Common myeloid progenitor, CD34-positive (primary cell): ENCODE data around the gene ARHGAP10.
A peak's percentile ranks its signal among the peaks of the same experiment; 100 is the strongest.

ENCODE experiments used
- CTCF ChIA-PET: fragments of 350-600 bp; sonication (Branson Sonifier 250); formaldehyde crosslinking; loops from one replicate; lab custom pipeline; 2021; ENCODE audit warnings: antibody characterized with exemption; lab: Charles Lee
- POLR2A ChIA-PET: fragments of 350-600 bp; sonication (Branson Sonifier 250); formaldehyde crosslinking; loops from one replicate; lab custom pipeline; 2021; ENCODE audit warnings: antibody characterized with exemption; lab: Charles Lee
- DNase-seq, 3 donors: peaks; one replicate each; pipeline versions ENCODE4 v3.0.0 to v3.0.0-alpha.2; 2013
- H3K27ac ChIP-seq, 2 experiments: 1 replicate in 1 of 2; 2 replicates in 1 of 2; pipeline ENCODE4 v1.7.0; 2013; ENCODE audit warnings: inconsistent platforms in 2 of 2, low read length in 2 of 2, mild to moderate bottlenecking in 2 of 2, low read depth in 1 of 2, moderate library complexity in 1 of 2; ENCODE audit not compliant: severe bottlenecking in 2 of 2, insufficient read depth in 1 of 2, poor library complexity in 1 of 2
- H3K27me3 ChIP-seq, 5 experiments: replicated peaks in 2 of 5; 1 replicate in 3 of 5; 2 replicates in 2 of 5; pipeline versions ENCODE4 v1.6.1 to v1.7.0; 2013; ENCODE audit warnings: low read length in 4 of 5, mild to moderate bottlenecking in 2 of 5, moderate library complexity in 2 of 5, inconsistent platforms in 1 of 5; ENCODE audit not compliant: insufficient read depth in 5 of 5, control insufficient read depth in 4 of 5
- H3K36me3 ChIP-seq, 4 experiments: 1 replicate in 2 of 4; 2 replicates in 2 of 4; pipeline versions ENCODE4 v1.6.1 to v1.7.0; 2013; ENCODE audit warnings: low read length in 3 of 4, control low read depth in 1 of 4, mild to moderate bottlenecking in 1 of 4; ENCODE audit not compliant: control insufficient read depth in 4 of 4, insufficient read depth in 4 of 4
- H3K4me1 ChIP-seq, 4 experiments: 1 replicate in 3 of 4; 2 replicates in 1 of 4; pipeline versions ENCODE4 v1.6.1 to v1.7.1; 2013; ENCODE audit warnings: low read length in 3 of 4, mild to moderate bottlenecking in 3 of 4, control low read depth in 1 of 4, inconsistent platforms in 1 of 4, moderate library complexity in 1 of 4; ENCODE audit not compliant: control insufficient read depth in 4 of 4, insufficient read depth in 4 of 4; ENCODE audit errors: control extremely low read depth in 1 of 4
- H3K4me3 ChIP-seq, 7 experiments: 1 replicate in 4 of 7; 2 replicates in 3 of 7; pipeline versions ENCODE4 v1.5.1 to v1.7.0; 2013; ENCODE audit warnings: mild to moderate bottlenecking in 7 of 7, low read length in 6 of 7, moderate library complexity in 6 of 7, inconsistent platforms in 2 of 7, low read depth in 2 of 7, control low read depth in 1 of 7; ENCODE audit not compliant: insufficient read depth in 4 of 7, control insufficient read depth in 1 of 7; ENCODE audit errors: extremely low read depth in 1 of 7
- H3K9me3 ChIP-seq, 5 experiments: 1 replicate in 4 of 5; 2 replicates in 1 of 5; pipeline versions ENCODE4 v1.6.1 to v1.7.1; 2013; ENCODE audit warnings: low read length in 4 of 5, mild to moderate bottlenecking in 2 of 5, inconsistent platforms in 1 of 5, low read depth in 1 of 5, moderate library complexity in 1 of 5; ENCODE audit not compliant: control insufficient read depth in 4 of 5, insufficient read depth in 2 of 5; ENCODE audit errors: control extremely low read depth in 1 of 5
- WGBS: methylation state at CpG from one replicate; pipeline ENCODE4 v1.1.5; 2013; ENCODE audit not compliant: insufficient coverage; 5-methylcytosine and 5-hydroxymethylcytosine counted together

ARHGAP10 gene

DNA sequence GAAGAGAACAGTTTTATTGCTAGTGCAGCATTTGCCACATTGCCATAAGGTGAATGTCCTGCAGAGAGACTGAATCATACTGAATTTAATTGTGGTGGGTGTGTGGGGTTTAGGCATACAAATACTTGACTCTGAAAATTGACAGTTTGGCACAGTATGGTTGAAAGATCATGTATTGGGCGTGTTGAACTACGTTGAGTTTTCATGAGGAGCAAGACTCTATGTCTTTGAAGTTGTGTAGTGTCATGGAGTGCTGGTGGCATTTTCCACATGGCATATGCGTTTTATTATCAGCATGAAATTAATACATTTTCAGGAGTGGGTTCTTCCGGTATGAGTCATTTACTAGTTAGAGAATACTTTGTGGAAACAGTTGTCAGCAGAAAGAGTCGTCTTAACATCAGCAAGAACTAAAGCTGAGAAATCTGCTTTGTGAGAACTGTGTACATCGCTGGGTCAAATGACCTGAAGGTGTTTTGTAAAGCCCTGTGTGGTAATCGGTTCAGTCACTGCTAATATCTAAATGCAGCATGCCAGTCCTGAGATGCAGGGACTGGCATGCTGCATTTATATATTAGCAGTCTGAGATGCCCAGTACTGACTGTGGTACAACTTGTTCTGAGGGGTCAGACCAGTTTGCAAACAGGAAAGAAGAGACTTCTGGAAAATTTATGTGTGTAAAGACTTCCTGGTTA, 50.3 kb downstream of the ARHGAP10 start:
- Histone ChIP-seq H3K27me3 (no peaks in the 10 kb centered on the region), H3K4me1 (peaks cover 7 to 48% (median 23%) of the 10 kb centered on the region in 4 experiments), H3K9me3 (no peaks in the 10 kb centered on the region), H3K4me3 (no peak overlapping the region), H3K27ac (no peak overlapping the region), H3K36me3 (no peaks in the 10 kb centered on the region)
- ChIA-PET CTCF (no interaction called here), POLR2A (no interaction called here)
- no peak for DNase-seq
- 89% methylated on average over 6 of the region's 7 CpGs for WGBS

GRCh38 chr4:147785129-147785528, 53.2 kb downstream of the ARHGAP10 start:
- 100% methylated on average over 1 of the region's 2 CpGs for WGBS
- ChIA-PET CTCF (interaction anchor here (1.3 to 2.3 kb wide), 4 partner anchors 10 to 28 kb away, joined by 4 to 6 read pairs (median 4); no protein-coding TSS in a partner anchor), POLR2A (interaction anchor here (1.0 kb wide), 1 partner anchor 10 kb away, joined by 4 read pairs; no protein-coding TSS in a partner anchor)
- H3K4me3 ChIP-seq = no peak overlapping the region
- H3K36me3 ChIP-seq = no peaks in the 10 kb centered on the region
- no peaks in the 10 kb centered on the region for H3K27me3 ChIP-seq
- peaks cover 0 to 46% (median 13%) of the 10 kb centered on the region in 4 experiments for H3K4me1 ChIP-seq
- no peak overlapping the region for H3K27ac ChIP-seq
- no peaks in the 10 kb centered on the region for H3K9me3 ChIP-seq
- DNase-seq = no peak

GRCh38 chr4:147786031-147786430, 54.1 kb downstream of the ARHGAP10 start:
- H3K4me3 ChIP-seq = no peak overlapping the region
- H3K9me3 ChIP-seq = no peaks in the 10 kb centered on the region
- no peaks in the 10 kb centered on the region for H3K27me3 ChIP-seq
- CTCF ChIA-PET = interaction anchor here (1.3 to 2.3 kb wide), 4 partner anchors 9 to 29 kb away, joined by 4 to 6 read pairs (median 4); no protein-coding TSS in a partner anchor
- no peak overlapping the region for H3K27ac ChIP-seq
- POLR2A ChIA-PET = no interaction called here
- H3K36me3 ChIP-seq = no peaks in the 10 kb centered on the region
- H3K4me1 ChIP-seq = peaks cover 0 to 37% (median 5%) of the 10 kb centered on the region in 4 experiments
- DNase-seq = peak in 2 of 3 donors; percentile 65 to 69
- WGBS = 93% methylated on average over 2 of the region's 2 CpGs

DNA sequence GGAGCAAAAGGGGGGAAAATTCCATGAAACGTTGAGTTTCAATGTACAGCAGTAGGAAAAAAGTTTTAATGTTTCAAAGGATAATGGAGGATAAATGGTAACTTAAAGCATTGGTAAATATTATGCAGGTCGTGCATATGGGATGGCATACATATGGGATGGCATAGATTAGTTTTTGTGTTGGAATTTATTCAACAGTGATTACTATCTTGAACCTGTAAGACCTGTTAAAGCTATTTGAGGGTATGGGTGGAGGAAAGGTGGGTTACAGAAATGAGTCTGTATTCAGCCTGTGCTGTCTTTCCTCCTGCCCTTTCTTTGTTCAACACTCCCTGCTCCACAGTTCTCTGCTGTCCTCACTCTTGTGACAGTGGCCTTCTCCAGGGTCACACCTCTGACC, 54.6 kb downstream of the ARHGAP10 start:
- Histone ChIP-seq H3K27me3 (no peaks in the 10 kb centered on the region), H3K4me1 (peaks cover 0 to 32% (median 4%) of the 10 kb centered on the region in 4 experiments), H3K36me3 (no peaks in the 10 kb centered on the region), H3K27ac (no peak overlapping the region), H3K4me3 (no peak overlapping the region), H3K9me3 (no peaks in the 10 kb centered on the region)
- WGBS = 85% methylated on average over 2 of the region's 2 CpGs
- DNase-seq = no peak
- ChIA-PET POLR2A (no interaction called here), CTCF (interaction anchor here (1.3 to 2.3 kb wide), 3 partner anchors 14 to 29 kb away, joined by 4 to 6 read pairs (median 5); no protein-coding TSS in a partner anchor)

DNA sequence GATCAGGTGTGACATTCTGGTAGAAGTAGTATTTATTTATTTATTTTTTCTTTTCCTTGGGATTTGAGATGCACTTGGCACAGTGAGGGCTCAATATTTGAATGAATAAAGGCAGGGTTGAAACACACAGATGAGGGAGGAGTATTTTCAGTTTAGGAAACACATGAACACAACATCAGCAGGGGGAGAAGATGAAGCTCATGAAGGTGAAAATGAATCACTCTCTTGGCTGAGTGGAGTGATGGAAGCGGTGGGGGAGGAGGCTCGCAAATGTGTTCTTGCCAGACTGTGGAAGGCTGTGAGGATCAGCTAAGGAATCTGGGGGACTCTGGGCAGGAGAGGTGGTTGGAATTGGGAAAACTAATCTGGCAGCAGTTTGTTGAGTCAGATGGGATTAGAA, 55.3 kb downstream of the ARHGAP10 start:
- DNase-seq = no peak
- H3K27ac ChIP-seq = no peak overlapping the region
- no peak overlapping the region for H3K4me3 ChIP-seq
- H3K27me3 ChIP-seq = no peaks in the 10 kb centered on the region
- no peaks in the 10 kb centered on the region for H3K9me3 ChIP-seq
- ChIA-PET CTCF (interaction anchor here (1.9 kb wide), 1 partner anchor 9 kb away, joined by 7 read pairs; no protein-coding TSS in a partner anchor), POLR2A (no interaction called here)
- no peaks in the 10 kb centered on the region for H3K36me3 ChIP-seq
- H3K4me1 ChIP-seq = peaks cover 0 to 36% (median 6%) of the 10 kb centered on the region in 4 experiments
- WGBS = 96% methylated on average over 2 of the region's 2 CpGs

- Histone ChIP-seq H3K4me3 (no peak overlapping the region), H3K36me3 (no peaks in the 10 kb centered on the region), H3K27ac (no peak overlapping the region), H3K4me1 (peaks cover 2 to 42% (median 12%) of the 10 kb centered on the region in 4 experiments), H3K27me3 (no peaks in the 10 kb centered on the region), H3K9me3 (no peaks in the 10 kb centered on the region)
- no peak for DNase-seq
- POLR2A ChIA-PET = no interaction called here
- CTCF ChIA-PET = interaction anchor here (1.0 to 1.9 kb wide), 3 partner anchors 7 to 16 kb away, joined by 5 to 7 read pairs (median 7); no protein-coding TSS in a partner anchor
- 95% methylated on average over 3 of the region's 3 CpGs for WGBS
These were observed 56.9 kb downstream of the ARHGAP10 start for GRCh38 chr4:147788791-147789190.

DNA sequence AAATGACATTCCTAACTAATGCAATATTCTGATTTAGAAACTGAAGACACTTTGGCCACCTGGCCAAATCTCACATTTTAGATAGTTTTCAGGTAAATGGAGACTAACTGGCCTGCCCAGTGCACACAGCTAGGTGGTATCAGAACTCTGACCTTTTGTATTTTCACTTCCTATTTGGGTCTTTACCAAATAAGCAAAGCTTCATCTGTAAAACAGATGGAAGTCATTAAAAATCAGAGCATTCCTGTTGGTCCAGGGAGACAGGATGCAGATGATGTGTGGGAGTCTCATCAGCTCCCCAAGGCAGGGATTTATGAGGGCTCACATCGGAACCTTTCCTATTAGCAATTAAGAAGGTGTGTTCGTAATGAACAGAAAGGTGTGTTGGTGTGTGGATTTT, 57.7 kb downstream of the ARHGAP10 start:
- CTCF ChIA-PET = interaction anchor here (1.0 to 1.7 kb wide), 2 partner anchors 13 to 17 kb away, joined by 5 to 7 read pairs; no protein-coding TSS in a partner anchor
- H3K4me1 ChIP-seq = peaks cover 8 to 50% (median 19%) of the 10 kb centered on the region in 4 experiments
- DNase-seq = no peak
- no peaks in the 10 kb centered on the region for H3K27me3 ChIP-seq
- POLR2A ChIA-PET = interaction anchor here (0.9 kb wide), 1 partner anchor 10 kb away, joined by 3 read pairs; no protein-coding TSS in a partner anchor
- no CpG with 5 or more reads among the region's 2 CpGs for WGBS
- no peaks in the 10 kb centered on the region for H3K9me3 ChIP-seq
- H3K27ac ChIP-seq = no peak overlapping the region
- H3K4me3 ChIP-seq = no peak overlapping the region
- H3K36me3 ChIP-seq = no peaks in the 10 kb centered on the region
